Heart left ventricle (tissue), 16 donors: ENCODE data around the gene EVA1C. TPM values are rescaled to one million over a fixed set of nuclear protein-coding genes. Genes with fewer than 3 reads are reported as not detected.

Experiments used
- ATAC-seq, 4 donors: fragments of 200-7000 bp; cut with Tn5 transposase; one replicate each; pipeline ENCODE4 v1.9.1; 2020 to 2022; ENCODE audit warnings: moderate library complexity in 4 of 4, mild to moderate bottlenecking in 3 of 4, moderate number of reproducible peaks in 1 of 4
- DNase-seq, 5 donors: peaks; one replicate each; pipeline ENCODE4 v3.0.0-alpha.2; 2020
- H3K27ac ChIP-seq, 12 donors: fragments of 200-600 bp; sonication (generic) in 4 of 12; one replicate each; pipeline versions ENCODE4 v1.5.0 to v1.8.0; 2016 to 2022; ENCODE audit warnings: mild to moderate bottlenecking in 2 of 12
- H3K27me3 ChIP-seq, 9 donors: fragments of 200-600 bp; sonication (generic) in 2 of 9; one replicate each; pipeline versions ENCODE4 v1.5.1 to v1.8.0; 2016 to 2022; ENCODE audit warnings: mild to moderate bottlenecking in 3 of 9
- H3K36me3 ChIP-seq, 9 donors: fragments of 200-600 bp; sonication (generic) in 2 of 9; one replicate each; pipeline versions ENCODE4 v1.5.0 to v1.8.0; 2018 to 2022; ENCODE audit warnings: mild to moderate bottlenecking in 2 of 9
- H3K4me1 ChIP-seq, 12 donors: fragments of 200-600 bp; sonication (generic) in 4 of 12; one replicate each; pipeline versions ENCODE4 v1.5.0 to v1.8.0; 2016 to 2022; ENCODE audit warnings: mild to moderate bottlenecking in 3 of 12
- H3K4me3 ChIP-seq, 12 donors: fragments of 200-600 bp; sonication (generic) in 4 of 12; one replicate each; pipeline versions ENCODE4 v1.5.0 to v1.8.0; 2017 to 2022; ENCODE audit warnings: mild to moderate bottlenecking in 9 of 12, moderate library complexity in 4 of 12
- H3K9me3 ChIP-seq, 12 donors: fragments of 200-600 bp; sonication (generic) in 4 of 12; one replicate each; pipeline versions ENCODE4 v1.5.0 to v1.8.0; 2016 to 2022; ENCODE audit warnings: mild to moderate bottlenecking in 1 of 12
- CTCF ChIP-seq, 12 donors: fragments of 200-600 bp; sonication (generic) in 4 of 12; IDR thresholded peaks; one replicate each; pipeline versions ENCODE4 v1.5.0 to v1.8.0; 2018 to 2022; ENCODE audit warnings: antibody characterized with exemption in 12 of 12, mild to moderate bottlenecking in 5 of 12
- POLR2A ChIP-seq, 2 donors: fragments of 450-650 bp; IDR thresholded peaks; one replicate each; pipeline ENCODE4 v1.6.1; 2017; ENCODE audit warnings: antibody characterized with exemption in 2 of 2, mild to moderate bottlenecking in 2 of 2, moderate library complexity in 2 of 2
- WGBS, 4 donors: extraction: QIAGEN DNeasy Blood & Tissue Kit in 2 of 4; methylation state at CpG; one replicate each; pipeline versions ENCODE4 v1.1.5 to v1.1.7; 2013 to 2018; 5-methylcytosine and 5-hydroxymethylcytosine counted together
- intact Hi-C, 10 donors: fragments of 100-400 bp; cut with DNase I; formaldehyde crosslinking; loops; one replicate each; pipeline versions ENCODE4 v1.11.1 to v1.14.2; 2022
- polyA plus RNA-seq, 2 donors: library from polyadenylated mRNA; stranded (reverse); fragments of 200-250 nt; gene quantifications; one replicate each; pipeline ENCODE4 v1.2.3, GENCODE V29; 2013
- total RNA-seq, 9 donors: library from RNA; depleted of rRNA in 2 of 9; stranded (reverse); fragments of >200 nt in 2 of 9; fragmentation: NEBNext Ultra II Directional in 3 of 9; extraction: Animal tissue kit (Norgen Biotek cat#: 25700) in 3 of 9; gene quantifications; one replicate each; pipeline versions ENCODE4 v1.1.0 to v1.2.4, GENCODE V29; 2016 to 2023
- donor health status: ischemic (EF 13 %, LVEDD 7.1; RV severe dilation, severe dysfunction).
- donor health status: healthy with polysubstance abuse.
- donor health status: DM: no; HTN: yes; CAD: no.
- donor health status: DM: no; HTN: no; CAD: no.
- donor health status: ischemic (EF 25% LVEDD 6.9; RV normal size, moderate dysfunction).
- donor health status: ischemic (EF 25% LVEDD 5.7; RV mildly dilated, moderate dysfunction).
- donor health status: healthy.
- donor health status: DM: yes; HTN: yes; CAD: no.
- donor health status: ischemic (EF 35%, LVEDD 5.7; RV mildly dilated, moderate dysfunction).
- donor health status: nonischemic (EF 11% LVEDD 7.7; RV severe dilation, severe dysfunction).
- donor health status: DM: yes; HTN: yes; CAD: no.
- donor health status: PGD.
- donor health status: ischemic (EF 29% LVEDD 5.4; RV normal size, mild dysfunction).
- donor health status: nonischemic (EF 23%, LVEDD 6.1; RV moderate dilation, normal function).

The EVA1C gene
- total and polyA plus RNA-seq, 11 donors: 10.1 to 44.4 (median 19.7) TPM

GRCh38 chr21:32377991-32378390 lies 34.5 kb upstream of the EVA1C start:
- Histone ChIP-seq H3K9me3 (no peaks in the 10 kb centered on the region), H3K36me3 (peaks cover 0 to 98% (median 81%) of the 10 kb centered on the region in 9 donors), H3K4me3 (no peak overlapping the region), H3K27me3 (no peaks in the 10 kb centered on the region), H3K4me1 (peaks cover 0 to 11% (median 0%) of the 10 kb centered on the region in 12 donors), H3K27ac (peak overlapping the region in 5 of 12 donors; percentile 56 to 73 (median 69))
- WGBS, 4 donors: 79 to 91% (median 85%) methylated on average over 7 of the region's 7 CpGs
- no peak for TF ChIP-seq POLR2A (IDR thresholded peaks at IDR 0.05)
- no peak for TF ChIP-seq CTCF (IDR thresholded peaks at IDR 0.05)
- DNase-seq (no peak), ATAC-seq (no peak)
- intact Hi-C loops: loop anchor here in 1 of 10 donors (5.0 kb wide), 1 partner anchor 51 kb away; no protein-coding TSS in a partner anchor

- Histone ChIP-seq H3K27me3 (no peaks in the 10 kb centered on the region), H3K36me3 (peaks cover 0 to 98% (median 82%) of the 10 kb centered on the region in 9 donors), H3K4me3 (no peak overlapping the region), H3K4me1 (peaks cover 0 to 11% (median 0%) of the 10 kb centered on the region in 12 donors), H3K9me3 (no peaks in the 10 kb centered on the region), H3K27ac (peak overlapping the region in 7 of 12 donors; percentile 41 to 73 (median 68))
- DNase-seq (peak in 4 of 5 donors; percentile 50 to 62 (median 58)), ATAC-seq (peak; percentile 87 to 94 (median 91))
- intact Hi-C loops: loop anchor here in 1 of 10 donors (5.0 kb wide), 1 partner anchor 52 kb away; no protein-coding TSS in a partner anchor
- no peak for TF ChIP-seq POLR2A (IDR thresholded peaks at IDR 0.05)
- 44 to 53% (median 49%) methylated on average over 4 to 5 of the region's 5 CpGs for WGBS, 4 donors
Observed at GRCh38 chr21:32378956-32379355, 33.5 kb upstream of the EVA1C start.

- no peaks in the 10 kb centered on the region for H3K9me3 ChIP-seq
- no peak overlapping the region for H3K4me3 ChIP-seq
- ATAC-seq (no peak), DNase-seq (no peak)
- TF ChIP-seq POLR2A (IDR thresholded peaks at IDR 0.05): no peak
- TF ChIP-seq CTCF (IDR thresholded peaks at IDR 0.05): no peak
- peaks cover 0 to 18% (median 3%) of the 10 kb centered on the region in 12 donors for H3K4me1 ChIP-seq
- H3K27me3 ChIP-seq: no peaks in the 10 kb centered on the region
- no peak overlapping the region for H3K27ac ChIP-seq
- WGBS, 4 donors: 71 to 73% (median 72%) methylated on average over 4 of the region's 4 CpGs
- intact Hi-C loops: no loop called here
- peaks cover 0 to 95% (median 78%) of the 10 kb centered on the region in 9 donors for H3K36me3 ChIP-seq
Observed at GRCh38 chr21:32380940-32381339, 31.6 kb upstream of the EVA1C start.

- Histone ChIP-seq H3K9me3 (no peaks in the 10 kb centered on the region), H3K4me1 (peaks cover 0 to 23% (median 4%) of the 10 kb centered on the region in 12 donors), H3K4me3 (no peak overlapping the region), H3K27me3 (no peaks in the 10 kb centered on the region), H3K36me3 (peaks cover 0 to 90% (median 73%) of the 10 kb centered on the region in 9 donors), H3K27ac (no peak overlapping the region)
- ATAC-seq (no peak), DNase-seq (no peak)
- intact Hi-C loops: no loop called here
- TF ChIP-seq POLR2A (IDR thresholded peaks at IDR 0.05) (no peak), CTCF (IDR thresholded peaks at IDR 0.05) (no peak)
- 82 to 86% (median 85%) methylated on average over 6 of the region's 6 CpGs for WGBS, 4 donors
Observed at GRCh38 chr21:32381571-32381970, 30.9 kb upstream of the EVA1C start.
